CD4-positive, alpha-beta T cell treated with Interferon alpha-2 for 1 hour (primary cell): Measurements from ENCODE around the gene ABI2.

Source experiments
- DNase-seq, 2 donors: peaks; one replicate each; pipeline ENCODE4 v3.0.0-alpha.2; 2020 to 2022

Gene ABI2

GRCh38 chr2:203431391-203432185 is 103.4 kb downstream of the ABI2 start:
- DNase-seq = no peak

- DNase-seq = no peak
Observed at GRCh38 chr2:203432811-203433210, 104.6 kb downstream of the ABI2 start.

GRCh38 chr2:203436496-203436895 is 108.3 kb downstream of the ABI2 start:
- DNase-seq = no peak

GRCh38 chr2:203437511-203437910 is 109.3 kb downstream of the ABI2 start:
- no peak for DNase-seq

- DNase-seq = no peak
Observed at GRCh38 chr2:203438528-203438927, 110.3 kb downstream of the ABI2 start.

- no peak for DNase-seq
Observed at GRCh38 chr2:203440671-203441070, 112.5 kb downstream of the ABI2 start.

GRCh38 chr2:203441463-203441862 is 113.3 kb downstream of the ABI2 start:
- no peak for DNase-seq

GRCh38 chr2:203442463-203442862 is 114.3 kb downstream of the ABI2 start:
- DNase-seq = no peak

GRCh38 chr2:203444738-203445137 is 116.5 kb downstream of the ABI2 start:
- DNase-seq = no peak

- no peak for DNase-seq
Observed at GRCh38 chr2:203446071-203446481, 117.9 kb downstream of the ABI2 start.

- DNase-seq = no peak
Observed at GRCh38 chr2:203446780-203447179, 118.6 kb downstream of the ABI2 start.

GRCh38 chr2:203450561-203450960 is 122.4 kb downstream of the ABI2 start:
- DNase-seq = no peak

GRCh38 chr2:203451011-203451410 is 122.8 kb downstream of the ABI2 start:
- DNase-seq = no peak

- DNase-seq = no peak
Observed at GRCh38 chr2:203451689-203452088, 123.5 kb downstream of the ABI2 start.

GRCh38 chr2:203453858-203454451 is 125.8 kb downstream of the ABI2 start:
- peak; percentile 12 to 58 for DNase-seq

- no peak for DNase-seq
Observed at GRCh38 chr2:203455209-203455608, 127.0 kb downstream of the ABI2 start.

GRCh38 chr2:203461746-203462145 is 133.6 kb downstream of the ABI2 start:
- no peak for DNase-seq

GRCh38 chr2:203462308-203462707 is 134.1 kb downstream of the ABI2 start:
- no peak for DNase-seq

GRCh38 chr2:203463266-203463678 is 135.1 kb downstream of the ABI2 start:
- no peak for DNase-seq

- DNase-seq = no peak
Observed at GRCh38 chr2:203469546-203469945, 141.4 kb downstream of the ABI2 start.

- DNase-seq = no peak
Observed at GRCh38 chr2:203470371-203470770, 142.2 kb downstream of the ABI2 start.

GRCh38 chr2:203471323-203471722 is 143.1 kb downstream of the ABI2 start:
- DNase-seq = no peak

GRCh38 chr2:203476881-203477280 is 148.7 kb downstream of the ABI2 start:
- DNase-seq = no peak

GRCh38 chr2:203480623-203481022 is 152.4 kb downstream of the ABI2 start:
- DNase-seq = no peak
